Measurements from ENCODE around the gene DNAJC21. TPM values are rescaled to one million over a fixed set of nuclear protein-coding genes. Genes with fewer than 3 reads are reported as not detected.

DNAJC21 gene
- total and polyA plus RNA-seq, 9 of the 15 experiments (the other 6 are each of a cell fraction or from before 2014, with no cell fraction given), result 26.6 to 105 (median 70.7) TPM

GRCh38 chr5:34929720-34930461 lies 532 bp downstream of the DNAJC21 start (continued):
- peak; percentile 33; the same call in 1 of the 2 replicates for TF ChIP-seq CREM (IDR thresholded peaks at IDR 0.05; ENCODE audit: low read depth)
- TF ChIP-seq EGR1 (conservative IDR thresholded peaks at IDR 0.05), result no peak; the same call in 1 of the 2 replicates
- no peak for TF ChIP-seq RNF219 (CRISPR knock-in tag; IDR thresholded peaks at IDR 0.05)
- TF ChIP-seq GABPB1 (CRISPR knock-in tag; IDR thresholded peaks at IDR 0.05), result peak; percentile 14; the same call in 1 of the 2 replicates
- no peak for TF ChIP-seq ZSCAN32 (CRISPR knock-in tag; IDR thresholded peaks at IDR 0.05)
- TF ChIP-seq NFE2 (IDR thresholded peaks at IDR 0.05; ENCODE audit: low read depth), result no peak
- TF ChIP-seq HNRNPL (IDR thresholded peaks at IDR 0.05; ENCODE audit: low read depth, low read length), result peak; percentile 85; the same call in 1 of the 2 replicates
- no peak for TF ChIP-seq GTF3C2 (IDR thresholded peaks at IDR 0.05; ENCODE audit: borderline replicate concordance, extremely low read depth, insufficient read length)
- no peak for TF ChIP-seq ZBTB7A (IDR thresholded peaks at IDR 0.05; ENCODE audit: borderline replicate concordance, control insufficient read depth, low read depth, low read length)
- no peak for TF ChIP-seq ZBTB49 (CRISPR knock-in tag; IDR thresholded peaks at IDR 0.05; ENCODE audit: borderline replicate concordance)
- TF ChIP-seq NFE2L1 (tag; IDR thresholded peaks at IDR 0.05; ENCODE audit: borderline replicate concordance, low read depth), result no peak
- peak; percentile 70 to 75 for TF ChIP-seq NRF1 (conservative IDR thresholded peaks at IDR 0.05 in 1 of 2, IDR thresholded peaks at IDR 0.05 in 1 of 2)
- no peak for TF ChIP-seq SMARCA5 (IDR thresholded peaks at IDR 0.05)
- peak; percentile 69 for TF ChIP-seq POLR2A (conservative IDR thresholded peaks at IDR 0.05)
- no peak for TF ChIP-seq DLX4 (CRISPR knock-in tag; IDR thresholded peaks at IDR 0.05)
- TF ChIP-seq HDAC6 (IDR thresholded peaks at IDR 0.05; ENCODE audit: low read depth, low read length), result no peak
- no peak for TF ChIP-seq TRIM24 (IDR thresholded peaks at IDR 0.05)
- TF ChIP-seq SAP30 (IDR thresholded peaks at IDR 0.05; ENCODE audit: borderline replicate concordance, insufficient read depth, low read depth, low read length, poor library complexity, severe bottlenecking), result no peak
- peak; percentile 53; the same call in 1 of the 2 replicates for TF ChIP-seq MYC (IDR thresholded peaks at IDR 0.05; ENCODE audit: low read depth, low read length)
- no peak for TF ChIP-seq MYC (CRISPR knock-in tag; IDR thresholded peaks at IDR 0.05; ENCODE audit: borderline replicate concordance, low read depth)
- 0 out of 2 replicates have a peak, but pooled peaks have one; percentile 42 for TF ChIP-seq GTF2E2 (tag; IDR thresholded peaks at IDR 0.05)
